DOHH2 (cell line): ENCODE data around the gene KIAA1671.

ENCODE experiments used
- H3F3A ChIP-seq: fragments of 200-600 bp; sonication (generic), shearing (Covaris generic); 2 replicates; pipeline ENCODE4 v1.6.0; 2016; ENCODE audit warnings: antibody characterized with exemption, mild to moderate bottlenecking; ENCODE audit not compliant: control insufficient read depth, insufficient read depth
- H3K27ac ChIP-seq: fragments of 200-600 bp; sonication (generic); 2 replicates; pipeline ENCODE4 v1.5.1; 2014; ENCODE audit warnings: low read depth, mild to moderate bottlenecking, low read length, moderate library complexity
- H3K27me3 ChIP-seq: fragments of 200-600 bp; sonication (generic); 2 replicates; pipeline ENCODE4 v1.6.1; 2014; ENCODE audit warnings: mild to moderate bottlenecking, low read length, mixed read lengths; ENCODE audit not compliant: control insufficient read depth
- H3K36me3 ChIP-seq: fragments of 200-600 bp; sonication (generic); 2 replicates; pipeline ENCODE4 v1.6.1; 2014; ENCODE audit warnings: mild to moderate bottlenecking, low read length, moderate library complexity, mixed read lengths; ENCODE audit not compliant: control insufficient read depth
- H3K4me1 ChIP-seq: fragments of 200-600 bp; sonication (generic); 2 replicates; pipeline ENCODE4 v1.6.1; 2014; ENCODE audit warnings: mild to moderate bottlenecking, low read length, mixed read lengths; ENCODE audit not compliant: control insufficient read depth
- H3K4me2 ChIP-seq: fragments of 200-600 bp; sonication (generic); 2 replicates; pipeline ENCODE4 v1.6.0; 2014; ENCODE audit warnings: mild to moderate bottlenecking, low read length, moderate library complexity
- H3K4me3 ChIP-seq: fragments of 200-600 bp; sonication (generic); 2 replicates; pipeline ENCODE4 v1.5.1; 2014; ENCODE audit warnings: mild to moderate bottlenecking, low read length, mixed read lengths
- H3K79me2 ChIP-seq: fragments of 200-600 bp; sonication (generic); 2 replicates; pipeline ENCODE4 v1.6.1; 2014; ENCODE audit warnings: mild to moderate bottlenecking, low read length, mixed read lengths; ENCODE audit not compliant: control insufficient read depth
- H3K9me2 ChIP-seq: fragments of 200-600 bp; sonication (generic); replicated peaks from 2 replicates; pipeline ENCODE4 v1.6.1; 2014; ENCODE audit warnings: mild to moderate bottlenecking, low read length, mixed read lengths; ENCODE audit not compliant: control insufficient read depth
- H3K9me3 ChIP-seq: fragments of 200-600 bp; sonication (generic); 2 replicates; pipeline ENCODE4 v1.6.1; 2014; ENCODE audit warnings: antibody characterized with exemption, low read length, mixed read lengths; ENCODE audit not compliant: control insufficient read depth, insufficient read depth
- H4K20me1 ChIP-seq: fragments of 200-600 bp; sonication (generic); 2 replicates; pipeline ENCODE4 v1.6.0; 2014; ENCODE audit warnings: low read depth, mild to moderate bottlenecking, antibody characterized with exemption, low read length, moderate library complexity; ENCODE audit not compliant: control insufficient read depth, insufficient read depth
- EZH2phosphoT487 ChIP-seq: fragments of 200-600 bp; sonication (generic); IDR thresholded peaks from 2 replicates; pipeline ENCODE4 v1.6.1; 2017; ENCODE audit warnings: borderline replicate concordance, mild to moderate bottlenecking, antibody characterized with exemption, low read length, moderate library complexity, mixed read lengths
- TF ChIP-seq, protein P1 (sequence below): fragments of 200-600 bp; sonication (generic); IDR thresholded peaks from one replicate; pipeline ENCODE4 v1.5.1; 2014; ENCODE audit warnings: antibody characterized with exemption, mild to moderate bottlenecking, low read depth, low read length; ENCODE audit not compliant: poor library complexity, severe bottlenecking

The KIAA1671 gene

DNA sequence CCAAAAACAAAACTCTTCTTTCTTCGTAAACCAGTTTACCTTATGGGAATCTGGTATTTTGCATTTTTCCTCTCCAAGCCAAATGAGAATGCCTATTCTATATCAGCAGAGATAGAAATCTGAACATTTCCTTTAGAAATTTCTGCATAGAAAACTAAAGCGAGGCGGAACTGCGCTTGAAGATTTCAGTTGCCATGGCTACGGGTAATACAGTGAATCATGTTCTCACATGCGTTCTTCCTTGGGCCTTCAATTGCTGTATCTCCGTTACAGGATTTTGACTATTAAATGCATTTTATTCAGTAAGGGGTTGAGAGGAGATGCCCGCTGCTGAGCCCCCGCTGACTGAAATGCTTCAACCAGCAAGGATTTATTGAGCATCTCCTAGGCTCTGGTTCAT lies 138.9 kb downstream of the KIAA1671 start:
- Histone ChIP-seq H3F3A (no peaks in the 10 kb centered on the region), H4K20me1 (no peaks in the 10 kb centered on the region), H3K79me2 (no peaks in the 10 kb centered on the region), H3K9me2 (no peaks in the 10 kb centered on the region), H3K4me2 (no peak overlapping the region), H3K9me3 (no peaks in the 10 kb centered on the region), H3K27ac (no peak overlapping the region), H3K27me3 (peaks cover under 1% of the 10 kb centered on the region; the same call in 1 of the 2 replicates), H3K36me3 (no peaks in the 10 kb centered on the region), H3K4me1 (peaks cover 3% of the 10 kb centered on the region; the same call in 1 of the 2 replicates), H3K4me3 (no peak overlapping the region)
- no peak for TF ChIP-seq EZH2phosphoT487
- TF ChIP-seq, protein P1, sequence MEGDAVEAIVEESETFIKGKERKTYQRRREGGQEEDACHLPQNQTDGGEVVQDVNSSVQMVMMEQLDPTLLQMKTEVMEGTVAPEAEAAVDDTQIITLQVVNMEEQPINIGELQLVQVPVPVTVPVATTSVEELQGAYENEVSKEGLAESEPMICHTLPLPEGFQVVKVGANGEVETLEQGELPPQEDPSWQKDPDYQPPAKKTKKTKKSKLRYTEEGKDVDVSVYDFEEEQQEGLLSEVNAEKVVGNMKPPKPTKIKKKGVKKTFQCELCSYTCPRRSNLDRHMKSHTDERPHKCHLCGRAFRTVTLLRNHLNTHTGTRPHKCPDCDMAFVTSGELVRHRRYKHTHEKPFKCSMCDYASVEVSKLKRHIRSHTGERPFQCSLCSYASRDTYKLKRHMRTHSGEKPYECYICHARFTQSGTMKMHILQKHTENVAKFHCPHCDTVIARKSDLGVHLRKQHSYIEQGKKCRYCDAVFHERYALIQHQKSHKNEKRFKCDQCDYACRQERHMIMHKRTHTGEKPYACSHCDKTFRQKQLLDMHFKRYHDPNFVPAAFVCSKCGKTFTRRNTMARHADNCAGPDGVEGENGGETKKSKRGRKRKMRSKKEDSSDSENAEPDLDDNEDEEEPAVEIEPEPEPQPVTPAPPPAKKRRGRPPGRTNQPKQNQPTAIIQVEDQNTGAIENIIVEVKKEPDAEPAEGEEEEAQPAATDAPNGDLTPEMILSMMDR, result no peak

DNA sequence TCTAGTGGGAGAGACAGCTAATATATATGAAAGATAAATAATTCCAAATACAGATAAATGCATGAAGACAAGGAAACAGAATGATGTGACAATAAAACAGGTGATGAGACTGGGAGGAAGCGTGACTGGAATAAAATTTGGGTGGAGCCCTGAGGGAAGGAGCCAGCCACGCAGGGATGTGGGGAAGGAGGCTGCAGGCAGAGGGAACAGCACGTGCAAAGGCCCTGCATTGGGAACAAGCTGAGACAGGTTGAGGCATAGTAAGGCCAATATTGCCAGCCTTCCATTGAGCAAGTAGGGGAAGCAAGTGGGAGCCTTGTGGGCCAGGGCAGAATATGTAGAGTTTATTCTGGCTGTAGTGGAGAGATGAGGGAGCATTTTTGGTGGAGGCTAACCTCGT lies 139.6 kb downstream of the KIAA1671 start:
- Histone ChIP-seq H3K36me3 (no peaks in the 10 kb centered on the region), H3K4me1 (no peaks in the 10 kb centered on the region), H3K27ac (no peak overlapping the region), H3K9me3 (no peaks in the 10 kb centered on the region), H3K4me3 (no peak overlapping the region), H3K27me3 (no peaks in the 10 kb centered on the region; the same call in 1 of the 2 replicates), H3F3A (no peaks in the 10 kb centered on the region), H3K79me2 (no peaks in the 10 kb centered on the region), H3K4me2 (no peak overlapping the region), H3K9me2 (no peaks in the 10 kb centered on the region), H4K20me1 (no peaks in the 10 kb centered on the region)
- no peak for TF ChIP-seq EZH2phosphoT487
- TF ChIP-seq, protein P1, result no peak

DNA sequence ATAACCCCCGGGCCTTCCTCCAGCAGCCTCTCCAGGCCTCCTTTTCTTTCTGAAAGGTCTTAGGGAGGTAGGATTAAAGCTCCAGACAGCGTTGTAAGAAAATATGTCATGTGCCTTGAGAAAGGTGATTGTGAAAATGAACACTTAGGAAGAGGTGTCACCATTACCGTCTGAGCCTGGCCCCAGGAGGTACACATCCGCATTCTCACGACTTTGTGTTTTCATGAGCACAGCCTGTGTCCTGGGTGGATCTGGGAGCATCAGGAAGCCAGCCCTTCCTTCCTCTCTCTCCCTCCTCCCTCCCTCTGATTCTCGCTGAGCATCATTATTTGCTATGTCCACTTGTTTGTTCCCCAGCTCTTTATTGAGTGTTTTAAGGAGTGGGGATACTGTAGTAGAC lies 142.1 kb downstream of the KIAA1671 start:
- no peak overlapping the region for H3K4me2 ChIP-seq
- H3K27me3 ChIP-seq, result no peaks in the 10 kb centered on the region; the same call in 1 of the 2 replicates
- no peaks in the 10 kb centered on the region for H3K79me2 ChIP-seq
- no peak overlapping the region for H3K27ac ChIP-seq
- H3K4me1 ChIP-seq, result no peaks in the 10 kb centered on the region
- H3K9me2 ChIP-seq, result no peaks in the 10 kb centered on the region
- no peaks in the 10 kb centered on the region for H4K20me1 ChIP-seq
- TF ChIP-seq, protein P1, result no peak
- TF ChIP-seq EZH2phosphoT487, result no peak
- H3F3A ChIP-seq, result no peaks in the 10 kb centered on the region
- no peak overlapping the region for H3K4me3 ChIP-seq
- H3K9me3 ChIP-seq, result no peaks in the 10 kb centered on the region
- no peaks in the 10 kb centered on the region for H3K36me3 ChIP-seq
